Testis (tissue), 2 donors: ENCODE data around the gene NAMPT.

Experiments used
- POLR2A ChIP-seq: fragments of 450-650 bp; IDR thresholded peaks from one replicate; pipeline ENCODE4 v1.6.1; 2017; ENCODE audit warnings: antibody characterized with exemption, mild to moderate bottlenecking, moderate library complexity
- TF ChIP-seq, protein P1 (sequence below), 3 experiments: fragments of 450-650 bp in 2 of 3; fragments of 200-600 bp in 1 of 3; sonication (generic) in 1 of 3; IDR thresholded peaks; one replicate each; pipeline ENCODE4 v1.5.1; 2016 to 2019; ENCODE audit warnings: antibody characterized with exemption in 3 of 3, mild to moderate bottlenecking in 2 of 3, moderate library complexity in 1 of 3

DNA sequence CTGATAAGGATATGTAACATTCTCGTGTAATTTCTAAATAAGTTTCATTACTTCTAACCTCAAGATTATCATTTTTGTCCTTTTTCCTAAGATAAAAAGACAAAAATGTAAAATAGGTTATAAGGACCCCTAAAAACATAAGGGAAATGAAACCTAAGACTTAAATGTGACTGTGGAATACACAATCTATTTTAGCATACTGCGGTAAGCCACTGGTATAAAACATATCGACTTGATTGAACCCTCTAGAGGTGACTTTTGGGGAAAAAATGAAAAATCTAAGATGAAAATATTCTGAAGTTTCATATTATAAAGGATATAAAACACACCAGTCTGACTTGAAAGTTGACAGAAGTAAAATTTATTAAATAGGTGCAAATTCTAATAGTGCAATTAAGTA lies 1.9 kb downstream of the NAMPT start:
- TF ChIP-seq POLR2A = no peak
- TF ChIP-seq, protein P1, sequence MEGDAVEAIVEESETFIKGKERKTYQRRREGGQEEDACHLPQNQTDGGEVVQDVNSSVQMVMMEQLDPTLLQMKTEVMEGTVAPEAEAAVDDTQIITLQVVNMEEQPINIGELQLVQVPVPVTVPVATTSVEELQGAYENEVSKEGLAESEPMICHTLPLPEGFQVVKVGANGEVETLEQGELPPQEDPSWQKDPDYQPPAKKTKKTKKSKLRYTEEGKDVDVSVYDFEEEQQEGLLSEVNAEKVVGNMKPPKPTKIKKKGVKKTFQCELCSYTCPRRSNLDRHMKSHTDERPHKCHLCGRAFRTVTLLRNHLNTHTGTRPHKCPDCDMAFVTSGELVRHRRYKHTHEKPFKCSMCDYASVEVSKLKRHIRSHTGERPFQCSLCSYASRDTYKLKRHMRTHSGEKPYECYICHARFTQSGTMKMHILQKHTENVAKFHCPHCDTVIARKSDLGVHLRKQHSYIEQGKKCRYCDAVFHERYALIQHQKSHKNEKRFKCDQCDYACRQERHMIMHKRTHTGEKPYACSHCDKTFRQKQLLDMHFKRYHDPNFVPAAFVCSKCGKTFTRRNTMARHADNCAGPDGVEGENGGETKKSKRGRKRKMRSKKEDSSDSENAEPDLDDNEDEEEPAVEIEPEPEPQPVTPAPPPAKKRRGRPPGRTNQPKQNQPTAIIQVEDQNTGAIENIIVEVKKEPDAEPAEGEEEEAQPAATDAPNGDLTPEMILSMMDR (IDR thresholded peaks at IDR 0.05) = no peak
